GM12878 (cell line): ENCODE data around the gene TNFRSF14. TPM values are rescaled to one million over a fixed set of nuclear protein-coding genes. Genes with fewer than 3 reads are reported as not detected.

Experiments
- ATAC-seq: fragments of 200-7000 bp; cut with Tn5 transposase; 3 replicates; pipeline ENCODE4 v1.9.1; 2020; ENCODE audit warnings: mild to moderate bottlenecking, moderate library complexity
- BruUV-seq: library from RNA; stranded (reverse); fragments of 400-500 nt; replicated peaks from 2 replicates; lab custom pipeline; 2021; lab: Mats Ljungman, UMichigan
- CTCF ChIA-PET: fragments of 300-600 bp; sonication (Branson Sonifier 250); formaldehyde crosslinking; extraction: SDS; loops from one replicate; lab custom pipeline; 2021; ENCODE audit warnings: inconsistent platforms; lab: Yijun Ruan, JAX
- POLR2A ChIA-PET: fragments of 350-600 bp; formaldehyde crosslinking; extraction: SDS; loops from one replicate; lab custom pipeline; 2021; ENCODE audit warnings: inconsistent platforms; lab: Charles Lee
- RAD21 ChIA-PET: fragments of 300-600 bp; sonication (Branson Sonifier 250); formaldehyde crosslinking; loops from one replicate; lab custom pipeline; 2023; ENCODE audit warnings: antibody characterized with exemption; ENCODE audit not compliant: unreplicated experiment; lab: Charles Lee
- SMC1A ChIA-PET: fragments of 300-600 bp; sonication (Branson Sonifier 250); formaldehyde crosslinking; loops from one replicate; lab custom pipeline; 2023; ENCODE audit not compliant: unreplicated experiment, uncharacterized antibody; lab: Charles Lee
- DNase-seq: peaks from one replicate; pipeline ENCODE4 v3.0.0-alpha.2; 2011; ENCODE audit warnings: low read depth, low spot score
- FAIRE-seq: peaks from 3 replicates; lab custom pipeline; 2011; peaks lifted over from hg19 to GRCh38; lab: Jason Lieb, UNC
- H2AFZ ChIP-seq: 2 replicates; pipeline ENCODE4 v1.6.0; 2011; ENCODE audit warnings: low read depth, low read length, control low read depth; ENCODE audit not compliant: control insufficient read depth
- H3K27ac ChIP-seq: 2 replicates; pipeline ENCODE4 v1.5.1; 2011; ENCODE audit warnings: control low read depth; ENCODE audit not compliant: control insufficient read depth, insufficient read depth
- H3K27me3 ChIP-seq, 2 experiments: replicated peaks in 1 of 2; 2 replicates each; pipeline versions ENCODE4 v1.6.0 to v1.6.1; 2011; ENCODE audit warnings: low read length in 1 of 2; ENCODE audit not compliant: control insufficient read depth in 2 of 2, insufficient read depth in 2 of 2
- H3K36me3 ChIP-seq, 2 experiments: 2 replicates each; pipeline ENCODE4 v1.5.1; 2011; ENCODE audit warnings: low read length in 1 of 2; ENCODE audit not compliant: control insufficient read depth in 2 of 2, insufficient read depth in 2 of 2
- H3K4me1 ChIP-seq: 2 replicates; pipeline ENCODE4 v1.6.1; 2011; ENCODE audit warnings: mild to moderate bottlenecking, low read length, moderate library complexity, mixed read lengths; ENCODE audit not compliant: control insufficient read depth, insufficient read depth
- H3K4me2 ChIP-seq: 2 replicates; pipeline ENCODE4 v1.6.0; 2011; ENCODE audit warnings: control low read depth; ENCODE audit not compliant: control insufficient read depth, insufficient read depth
- H3K4me3 ChIP-seq: fragments of 200-600 bp; sonication (generic); 2 replicates; pipeline ENCODE4 v1.5.1; 2016
- H3K79me2 ChIP-seq: 2 replicates; pipeline ENCODE4 v1.6.0; 2011; ENCODE audit warnings: low read length; ENCODE audit not compliant: control insufficient read depth, insufficient read depth
- H3K9ac ChIP-seq: 2 replicates; pipeline ENCODE4 v1.8.0; 2011; ENCODE audit warnings: low read length, control low read depth, mixed read lengths; ENCODE audit not compliant: control insufficient read depth, insufficient read depth
- H3K9me3 ChIP-seq: replicated peaks from 3 replicates; pipeline ENCODE4 v1.5.1; 2011; ENCODE audit warnings: mild to moderate bottlenecking, low read length; ENCODE audit not compliant: control insufficient read depth, insufficient read depth
- H4K20me1 ChIP-seq: 2 replicates; pipeline ENCODE4 v1.6.0; 2011; ENCODE audit not compliant: control insufficient read depth, insufficient read depth
- BHLHE40 ChIP-seq, 2 experiments: fragments of 450-650 bp in 1 of 2; IDR thresholded peaks; 2 replicates each; pipeline ENCODE4 v1.6.1; 2011 to 2017; ENCODE audit warnings: low read depth in 2 of 2, borderline replicate concordance in 1 of 2, improper control_type of control experiment in 1 of 2, low read length in 1 of 2, mild to moderate bottlenecking in 1 of 2
- CHD2 ChIP-seq: IDR thresholded peaks from 2 replicates; pipeline ENCODE4 v1.6.1; 2011; ENCODE audit warnings: low read depth, low read length, improper control_type of control experiment, borderline replicate concordance
- CUX1 ChIP-seq: IDR thresholded peaks from 2 replicates; pipeline ENCODE4 v1.6.1; 2012; ENCODE audit warnings: improper control_type of control experiment, low read depth, low read length; ENCODE audit not compliant: insufficient replicate concordance
- IKZF1 ChIP-seq: fragments of 450-650 bp; conservative IDR thresholded peaks from 2 replicates; pipeline ENCODE4 v1.6.1; 2017; ENCODE audit warnings: antibody characterized with exemption, mild to moderate bottlenecking
- MEF2B ChIP-seq: fragments of 450-650 bp; IDR thresholded peaks from 2 replicates; pipeline ENCODE4 v1.6.1; 2018; ENCODE audit warnings: mild to moderate bottlenecking, moderate library complexity; ENCODE audit not compliant: partially characterized antibody, poor library complexity, severe bottlenecking
- ZBTB11 ChIP-seq: fragments of 450-650 bp; formaldehyde crosslinking; IDR thresholded peaks from 2 replicates; pipeline ENCODE4 v1.5.0; 2022; ENCODE audit warnings: mild to moderate bottlenecking, missing genetic modification characterization
- WGBS: methylation state at CpG from one replicate; pipeline ENCODE4 v1.1.6; 2016; ENCODE audit warnings: low lambda C conversion rate; ENCODE audit not compliant: insufficient replicate concordance, insufficient coverage; ENCODE audit errors: missing lambda C conversion rate; 5-methylcytosine and 5-hydroxymethylcytosine counted together
- in situ Hi-C: fragments of 300-500 bp; cut with MboI; formaldehyde crosslinking; loops from 9 replicates; pipeline ENCODE4 v1.14.3; 2018; ENCODE audit warnings: mixed read lengths
- intact Hi-C: fragments of 100-400 bp; cut with micrococcal nuclease; formaldehyde crosslinking; loops from one replicate; pipeline ENCODE4 v1.14.2; 2022; ENCODE audit not compliant: unreplicated experiment
- polyA plus RNA-seq, 11 experiments: library from polyadenylated mRNA; depleted of rRNA in 4 of 11; unstranded in 6 of 11; stranded (reverse) in 5 of 11; fragments of >200 nt; fragmentation: Nextera tagmentation in 4 of 11; fragmentation: Illumina TruSeq in 1 of 11; extraction: Ambion mirVana in 4 of 11; extraction: Trizol in 1 of 11; gene quantifications; 1 replicate in 1 of 11; 2 replicates in 10 of 11; pipeline versions ENCODE4 v1.2.1 to v1.2.3, GENCODE V29; 2011 to 2016; ENCODE audit warnings: inconsistent platforms in 2 of 11, missing spikeins in 2 of 11, low read depth in 1 of 11
- total RNA-seq, 4 experiments: library from RNA; depleted of rRNA in 3 of 4; stranded (reverse); fragments of >200 nt in 3 of 4; fragmentation: Illumina TruSeq in 1 of 4; extraction: Trizol in 1 of 4; gene quantifications; 2 replicates each; pipeline versions ENCODE4 v1.2.1 to v1.2.3, GENCODE V29; 2013 to 2021

TNFRSF14 gene
- total and polyA plus RNA-seq, 10 of the 15 experiments (the other 5 are each of a cell fraction or from before 2014, with no cell fraction given) = 0.43 to 114 (median 41.5) TPM

GRCh38 chr1:2583331-2583791 lies 27.2 kb downstream of the TNFRSF14 start:
- BruUV-seq = no TSS peak
- POLR2A ChIA-PET = interaction anchor here (0.9 to 6.5 kb wide), 4 partner anchors 21 to 37 kb away, joined by 3 to 61 read pairs (median 46); partner anchors contain the start of gene TNFRSF14

More at GRCh38 chr1:2583331-2583791, 27.2 kb downstream of the TNFRSF14 start:
- Histone ChIP-seq H3K36me3 (0 out of 4 replicates have a peak, but pooled peaks cover 0 to 2% of the 10 kb centered on the region in 2 experiments), H3K4me1 (peaks cover 47% of the 10 kb centered on the region), H4K20me1 (no peaks in the 10 kb centered on the region), H3K27ac (peak overlapping the region; percentile 97; the same call in 1 of the 2 replicates)
- RAD21 ChIA-PET = interaction anchor here (1.7 to 6.1 kb wide), 3 partner anchors 28 to 57 kb away, joined by 7 to 54 read pairs (median 41); partner anchors contain the start of genes PANK4 and TNFRSF14
- TF ChIP-seq ZBTB11 (CRISPR knock-in tag) = no peak
- peak in 1 of 2 experiments; percentile 23; a peak in 1 of 4 replicates for TF ChIP-seq BHLHE40 (IDR thresholded peaks at IDR 0.05; ENCODE audit: borderline replicate concordance in 1 of 2, low read depth in 2 of 2, low read length in 1 of 2)
- no peak for TF ChIP-seq CUX1
- TF ChIP-seq CHD2 = no peak
- peak; percentile 26 for TF ChIP-seq MEF2B
- TF ChIP-seq IKZF1 = 0 out of 2 replicates have a peak, but pooled peaks have one; percentile 2
- TF ChIP-seq, all 136 proteins: peak for 3
- FAIRE-seq = no peak
- no peak overlapping the region for H2AFZ ChIP-seq
- in situ Hi-C loops (loop anchor here (5.0 kb wide), 1 partner anchor 36 kb away; no protein-coding TSS in a partner anchor), intact Hi-C loops (no loop called here)
- no peak for DNase-seq
- H3K27me3 ChIP-seq = no peaks in the 10 kb centered on the region
- ATAC-seq = no peak
- H3K79me2 ChIP-seq = peaks cover 7% of the 10 kb centered on the region
- H3K9ac ChIP-seq = no peak overlapping the region
- no peak overlapping the region for H3K4me2 ChIP-seq
- H3K4me3 ChIP-seq = no peak overlapping the region
- 14% methylated on average over 5 of the region's 5 CpGs for WGBS
- ChIA-PET SMC1A (interaction anchor here (5.0 kb wide), 1 partner anchor 27 kb away, joined by 39 read pairs; the partner anchor contains the start of gene TNFRSF14), CTCF (interaction anchor here (0.8 to 7.2 kb wide), 4 partner anchors 26 to 167 kb away, joined by 3 to 54 read pairs (median 18); partner anchors contain the start of genes PANK4 and TNFRSF14)
- H3K9me3 ChIP-seq = no peaks in the 10 kb centered on the region; the same call in 2 of the 3 replicates
